Activated effector memory CD4-positive, alpha-beta T cell treated with Interleukin-2 at 50 U/mL for 16 hours (primary cell): ENCODE measurements around the gene TMTC1.
"Not testable (repeated sequence)": the region's sequence is repeated elsewhere in the genome, so short reads cannot be mapped to it uniquely, and the experiment has no call there.

ENCODE experiments used
- DNase-seq: peaks from one replicate; pipeline ENCODE4 v3.0.0-alpha.2; 2020

The TMTC1 gene

DNA sequence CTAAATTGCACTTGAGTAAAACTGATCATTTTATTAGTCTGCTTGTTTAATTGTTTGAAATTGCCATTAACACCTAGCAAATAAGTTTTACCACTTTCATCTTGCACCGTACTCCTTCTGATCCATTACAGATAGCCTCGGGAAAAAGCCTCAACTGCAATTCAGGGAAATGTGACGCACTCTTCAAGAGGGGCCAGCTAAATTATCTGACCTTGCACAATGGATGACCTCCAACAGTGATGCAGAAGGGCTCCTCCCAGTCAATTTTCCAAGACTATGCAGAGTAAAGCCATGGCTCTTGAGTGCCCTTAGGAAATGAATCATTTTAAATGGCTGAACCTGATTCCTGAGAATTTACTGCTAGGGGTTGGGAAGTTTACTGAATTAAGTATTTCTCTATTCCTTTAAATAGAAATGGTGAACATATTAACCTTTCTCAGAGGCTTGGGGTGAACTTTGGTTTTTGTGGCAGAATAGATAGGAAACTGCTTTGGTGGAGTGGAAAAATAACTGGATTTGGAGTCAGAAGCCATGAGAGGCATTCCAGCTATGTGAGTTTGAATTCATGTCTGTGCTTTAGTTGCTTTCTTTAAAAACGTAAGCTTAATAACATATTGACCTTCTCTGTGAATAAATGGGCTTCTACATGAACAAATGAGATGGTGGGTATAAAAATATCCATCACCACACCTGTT lies 221.5 kb downstream of the TMTC1 start:
- no peak for DNase-seq

DNA sequence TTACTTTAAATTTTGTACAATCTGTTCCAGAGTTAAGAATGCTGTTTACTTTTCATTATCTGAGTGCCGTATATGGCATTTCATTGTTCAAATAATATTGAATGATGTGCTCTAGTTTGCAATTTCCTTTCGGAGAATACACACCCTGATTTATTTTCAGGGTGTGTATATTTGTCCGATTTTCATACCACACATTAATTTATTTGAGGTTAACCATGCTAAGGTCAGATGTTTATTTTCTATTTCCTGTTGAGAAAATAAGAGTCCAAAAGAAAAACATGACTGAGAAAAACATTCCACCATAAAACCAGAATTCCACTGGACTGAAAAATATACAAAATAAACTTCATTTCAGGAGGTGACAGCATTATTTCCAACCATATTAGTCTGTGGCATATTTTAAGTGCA lies 222.1 kb downstream of the TMTC1 start:
- no peak for DNase-seq

DNA sequence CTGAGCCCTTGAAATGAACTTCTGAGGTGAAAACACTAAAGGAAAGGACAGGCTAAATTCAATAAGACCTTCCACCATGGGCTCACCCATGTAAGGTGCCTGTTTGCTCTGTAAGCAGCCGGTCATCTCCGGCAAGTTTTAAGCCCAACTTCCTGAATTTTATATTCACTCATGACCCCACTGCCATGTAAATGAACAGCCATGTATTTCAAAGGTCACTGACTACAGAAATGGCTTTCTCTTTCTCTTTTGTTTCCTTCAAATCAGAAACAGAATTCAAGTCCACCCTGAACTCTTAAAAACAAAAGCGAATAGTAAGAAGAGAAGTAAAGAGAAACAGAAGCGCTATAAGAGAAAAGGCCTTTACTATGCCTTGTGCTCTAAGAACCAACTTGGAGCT lies 224.5 kb downstream of the TMTC1 start:
- DNase-seq, result no peak

DNA sequence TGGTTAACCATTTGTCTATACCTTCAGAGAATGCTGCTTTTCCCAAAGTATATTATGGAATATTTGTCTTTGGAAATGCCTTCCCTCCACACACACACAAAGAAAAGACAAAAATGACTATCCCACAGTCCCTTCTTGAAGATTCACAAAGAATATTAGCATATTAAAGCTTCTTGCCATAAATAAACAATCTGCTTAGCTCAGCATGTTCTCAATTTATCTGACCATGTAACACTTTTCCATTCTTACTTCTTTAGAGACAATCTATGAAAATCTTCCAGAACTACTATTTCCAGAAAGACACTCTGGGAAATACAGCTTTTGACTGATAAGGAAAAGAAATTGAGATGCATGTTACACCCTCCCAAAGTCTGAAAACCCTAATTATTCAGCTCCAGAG lies 227.4 kb downstream of the TMTC1 start:
- no peak for DNase-seq

DNA sequence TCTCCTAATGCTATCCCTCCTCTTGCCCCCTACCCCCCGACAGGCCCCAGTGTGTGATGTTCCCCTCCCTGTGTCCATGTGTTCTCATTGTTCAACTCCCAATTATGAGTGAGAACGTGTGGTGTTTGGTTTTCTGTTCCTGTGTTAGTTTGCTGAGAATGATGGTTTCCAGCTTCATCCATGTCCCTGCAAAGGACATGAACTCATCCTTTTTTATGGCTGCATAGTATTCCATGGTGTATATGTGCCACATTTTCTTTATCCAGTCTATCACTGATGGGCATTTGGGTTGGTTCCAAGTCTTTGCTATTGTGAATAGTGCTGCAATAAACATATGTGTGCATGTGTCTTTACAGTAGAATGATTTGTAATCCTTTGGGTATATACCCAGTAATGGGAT lies 228.3 kb downstream of the TMTC1 start:
- not testable (repeated sequence) for DNase-seq

DNA sequence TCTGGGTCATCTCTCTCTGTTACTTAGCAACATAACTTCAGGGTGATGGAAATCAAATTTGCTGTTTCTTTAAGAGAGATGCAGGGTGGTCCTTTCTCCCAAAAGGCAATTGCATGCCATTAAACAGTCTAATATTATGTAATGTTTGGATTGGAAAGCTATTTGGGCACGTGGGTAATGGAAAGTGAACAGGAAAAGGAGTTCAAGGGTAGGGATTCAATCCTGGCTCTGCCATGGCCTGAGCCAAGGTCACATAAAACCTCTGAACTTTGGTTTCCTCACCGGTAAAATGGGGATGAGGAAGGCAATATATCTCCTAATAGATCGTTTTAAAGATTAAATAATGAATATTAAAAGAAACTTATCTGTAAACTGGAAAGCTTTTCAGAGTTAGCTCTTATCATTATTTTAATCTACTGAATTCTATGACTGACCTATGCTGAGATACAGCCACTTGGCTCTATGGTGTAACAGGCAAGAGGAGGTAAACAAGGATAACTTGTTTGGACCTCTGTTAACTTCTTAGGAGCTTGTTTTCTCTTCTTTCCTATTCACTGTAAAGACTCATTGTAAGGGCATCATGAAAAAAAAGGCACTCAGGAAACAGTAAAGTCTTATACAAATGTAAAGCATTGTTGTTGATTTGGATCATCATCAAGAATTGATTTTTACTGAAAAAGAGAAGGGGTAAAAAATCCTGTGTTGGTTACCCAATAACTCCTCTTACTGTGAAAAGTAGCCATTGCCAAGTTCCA lies 230.6 kb downstream of the TMTC1 start:
- DNase-seq, result no peak

DNA sequence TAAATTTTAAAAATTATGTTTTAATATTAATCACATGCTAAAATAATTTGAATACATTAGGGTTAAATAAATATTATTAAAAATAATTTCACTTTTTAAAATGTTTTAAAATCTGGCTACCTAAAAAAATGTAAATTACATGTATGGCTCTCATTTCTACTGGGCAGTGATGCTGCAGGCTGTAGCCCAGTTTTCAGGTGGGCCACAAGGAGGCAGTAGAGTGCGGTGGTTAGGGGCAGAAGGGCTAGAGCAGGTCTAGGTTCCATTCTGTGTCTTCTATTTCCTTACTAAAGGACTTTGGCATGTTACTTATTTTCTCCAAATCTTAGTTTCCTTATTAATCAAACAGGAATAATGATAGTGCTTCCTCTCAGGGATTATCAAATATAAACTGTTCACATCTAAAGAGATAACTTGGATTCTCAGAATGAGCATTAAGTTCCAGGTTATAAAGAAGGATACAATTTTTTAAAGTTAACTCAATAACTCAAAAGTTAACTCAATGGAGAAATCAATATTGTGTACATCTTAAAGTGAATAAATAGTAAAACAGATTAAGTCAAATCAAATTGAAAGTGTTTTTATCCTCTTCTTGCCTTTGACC lies 231.3 kb downstream of the TMTC1 start:
- DNase-seq, result peak; percentile 27

DNA sequence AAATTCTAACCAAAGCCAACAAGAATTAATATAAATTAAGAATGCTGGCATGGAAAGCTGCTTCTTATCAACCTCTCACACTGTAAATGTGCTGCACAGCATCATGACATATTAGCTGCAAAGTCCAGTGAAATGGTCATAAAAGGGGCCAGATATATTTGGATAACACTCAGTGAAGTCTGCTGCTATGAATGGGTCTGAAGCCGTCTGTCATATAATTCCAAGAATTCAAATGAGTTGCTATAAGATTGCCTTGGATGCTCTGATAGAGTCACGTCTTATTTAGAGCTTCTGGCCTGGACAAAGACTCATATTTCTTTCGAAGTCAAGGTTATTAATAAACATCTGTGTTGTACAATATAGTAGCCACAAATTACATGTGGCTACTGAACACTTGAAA lies 231.9 kb downstream of the TMTC1 start:
- DNase-seq, result no peak

DNA sequence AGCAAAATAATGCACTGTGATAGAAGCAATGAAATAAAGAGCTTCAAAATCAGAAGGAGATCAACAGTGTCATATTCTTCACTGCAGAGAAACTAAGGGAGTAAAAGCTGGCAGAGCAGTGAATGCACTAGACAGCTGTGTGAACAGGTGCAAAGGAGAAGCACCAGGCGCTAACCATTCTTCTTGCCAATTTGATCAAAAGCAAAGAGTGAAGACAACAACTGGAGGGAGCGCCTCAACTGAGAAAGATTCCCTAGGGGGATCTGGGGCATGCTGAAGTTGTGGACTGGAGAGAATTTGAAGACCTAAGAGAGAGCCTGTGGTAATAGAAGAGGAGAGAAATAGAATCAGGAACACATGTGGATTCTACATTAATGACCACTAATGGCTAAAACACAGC lies 235.9 kb downstream of the TMTC1 start:
- DNase-seq, result no peak

DNA sequence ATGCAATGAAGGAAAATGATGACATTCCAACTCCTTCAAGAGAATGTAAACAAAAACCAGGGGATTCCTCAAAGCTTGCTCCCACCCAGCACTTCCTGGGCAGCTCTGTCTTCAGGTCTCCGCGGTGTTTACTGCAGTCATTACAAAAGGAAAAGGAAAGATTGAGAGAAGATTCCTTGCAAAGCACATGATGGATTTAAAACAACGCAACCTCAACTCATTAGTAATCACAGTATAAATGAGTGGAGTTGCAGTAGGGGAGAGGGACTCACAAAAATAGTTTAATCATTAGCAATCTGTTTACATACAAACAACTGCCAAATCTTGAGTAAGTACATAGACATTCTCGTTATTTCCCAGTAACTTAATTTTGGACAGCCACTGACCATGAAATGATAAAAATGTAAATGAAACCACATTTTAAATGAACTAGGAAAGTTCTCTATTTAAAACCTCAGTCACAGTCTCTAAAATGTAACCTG lies 236.6 kb downstream of the TMTC1 start:
- DNase-seq, result no peak

DNA sequence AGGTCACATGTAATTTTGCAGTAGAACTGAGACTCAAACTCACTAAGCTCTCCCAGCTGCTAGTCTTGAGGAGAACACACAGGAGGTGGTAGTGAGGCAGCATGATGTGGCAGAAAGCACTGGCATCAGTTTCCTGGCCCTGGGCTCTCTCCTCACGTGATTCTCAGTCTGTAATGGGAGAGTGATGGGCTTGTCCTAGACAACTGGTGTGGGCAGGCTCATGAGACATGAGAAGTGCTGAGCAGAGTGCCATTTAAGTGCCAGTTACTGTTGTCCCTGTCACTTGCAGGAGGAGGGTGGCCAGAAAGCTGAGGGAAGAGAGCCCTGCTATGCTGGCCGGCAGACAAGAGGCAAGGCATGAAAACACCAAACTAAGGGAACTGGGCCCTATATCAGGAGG lies 237.7 kb downstream of the TMTC1 start:
- DNase-seq, result no peak

DNA sequence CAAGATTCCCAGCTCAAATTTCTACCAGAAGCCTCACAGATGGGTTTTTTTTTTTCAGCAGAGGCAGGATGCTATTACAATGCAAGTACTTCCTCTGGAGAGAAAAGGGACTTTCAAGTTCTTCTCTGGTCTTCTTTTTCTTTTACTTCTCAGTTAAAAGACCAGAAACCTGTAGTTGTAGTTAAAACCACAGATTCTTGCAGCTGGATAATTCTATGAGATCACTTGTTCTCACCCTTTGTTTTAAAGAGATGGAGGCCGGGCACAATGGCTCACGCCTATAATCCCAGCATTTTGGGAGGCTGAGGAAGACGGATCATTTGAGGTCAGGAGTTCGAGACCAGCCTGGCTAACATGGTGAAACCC lies 238.7 kb downstream of the TMTC1 start:
- DNase-seq, result no peak

DNA sequence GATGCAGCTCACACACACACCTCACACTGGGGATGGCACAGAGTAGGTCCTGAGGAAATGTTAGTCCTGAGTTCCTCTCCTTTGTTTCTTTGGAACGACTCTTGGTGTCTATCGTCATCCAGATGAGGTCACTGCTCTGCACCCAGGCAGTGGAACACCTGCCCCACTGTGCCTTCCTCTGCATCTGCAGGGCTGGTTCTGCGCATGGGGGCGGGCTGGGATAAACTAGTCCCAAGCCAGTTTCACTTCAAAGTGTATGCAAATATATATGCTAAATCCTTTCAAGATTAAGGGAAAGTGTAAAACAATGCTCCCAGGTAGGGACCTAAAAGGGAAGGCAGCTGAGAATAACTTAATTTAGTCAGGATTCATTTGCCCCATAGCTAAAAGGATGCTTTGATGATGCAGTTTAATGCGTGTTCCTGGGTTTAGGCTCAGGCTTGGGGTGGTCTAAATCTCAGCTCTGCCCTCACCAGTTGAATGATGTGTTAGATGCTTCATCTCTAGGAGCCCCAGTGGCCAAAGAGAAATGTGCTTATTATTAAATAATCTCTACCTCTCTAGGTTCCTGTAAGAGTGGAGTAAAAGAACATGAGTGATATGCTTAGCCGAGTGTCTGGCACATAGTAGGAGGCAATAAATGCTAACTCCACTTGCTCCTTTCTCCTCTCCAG lies 239.2 kb downstream of the TMTC1 start:
- no peak for DNase-seq

DNA sequence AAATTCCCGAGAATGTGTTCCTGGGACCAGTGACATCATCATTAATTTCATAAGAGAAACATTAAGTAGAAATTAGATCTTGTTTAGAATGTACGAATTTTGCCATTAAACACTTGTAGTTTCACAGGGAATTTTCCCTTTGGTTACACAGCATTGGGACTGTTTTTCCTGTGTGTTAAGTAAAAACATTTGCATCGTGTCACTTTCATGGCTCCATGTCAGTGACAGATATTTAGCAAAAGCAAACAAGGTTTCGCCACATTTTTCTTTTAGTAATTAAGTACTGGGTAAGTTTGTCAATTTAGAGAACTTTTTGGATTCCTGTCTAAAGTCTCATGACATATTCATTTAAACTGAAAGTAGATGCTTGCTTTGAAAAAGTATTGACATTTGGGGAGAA lies 240.7 kb downstream of the TMTC1 start:
- DNase-seq, result no peak

DNA sequence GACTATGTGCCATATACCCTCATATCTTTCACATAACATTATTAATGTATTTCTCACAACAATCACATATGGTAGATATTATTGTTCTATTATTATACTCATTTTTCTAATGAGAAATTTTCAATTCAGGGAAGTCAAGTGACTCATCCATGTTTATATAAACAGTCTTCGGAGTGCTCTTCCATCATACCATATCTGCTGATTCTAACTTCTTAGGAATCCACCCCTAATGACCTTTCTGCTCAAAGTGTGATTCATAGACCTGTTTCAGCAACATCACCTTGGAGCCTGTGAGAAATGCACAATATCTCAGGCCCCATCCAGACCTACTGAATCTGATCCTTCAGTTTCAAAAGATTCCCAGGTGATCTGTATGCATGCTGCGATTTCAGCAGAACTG lies 246.4 kb downstream of the TMTC1 start:
- no peak for DNase-seq

DNA sequence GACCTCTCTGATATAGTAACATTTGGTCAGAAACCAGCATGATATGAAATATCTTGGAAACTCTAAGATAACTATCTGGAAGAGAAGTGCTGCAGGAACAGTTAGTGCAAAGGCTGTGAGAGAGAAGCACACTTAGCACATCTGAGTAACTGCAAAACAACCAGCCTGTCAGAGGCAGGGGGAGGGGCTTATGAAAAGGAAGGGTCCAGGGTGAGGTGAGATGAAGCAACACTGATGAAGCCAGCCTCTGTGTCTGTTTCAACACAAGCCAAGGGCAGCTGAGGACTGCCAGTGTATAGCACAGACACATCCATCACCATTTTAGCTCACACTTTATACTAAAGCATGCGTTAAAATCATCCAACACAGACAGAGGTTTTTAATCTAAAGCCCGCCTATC lies 248.8 kb downstream of the TMTC1 start:
- no peak for DNase-seq

DNA sequence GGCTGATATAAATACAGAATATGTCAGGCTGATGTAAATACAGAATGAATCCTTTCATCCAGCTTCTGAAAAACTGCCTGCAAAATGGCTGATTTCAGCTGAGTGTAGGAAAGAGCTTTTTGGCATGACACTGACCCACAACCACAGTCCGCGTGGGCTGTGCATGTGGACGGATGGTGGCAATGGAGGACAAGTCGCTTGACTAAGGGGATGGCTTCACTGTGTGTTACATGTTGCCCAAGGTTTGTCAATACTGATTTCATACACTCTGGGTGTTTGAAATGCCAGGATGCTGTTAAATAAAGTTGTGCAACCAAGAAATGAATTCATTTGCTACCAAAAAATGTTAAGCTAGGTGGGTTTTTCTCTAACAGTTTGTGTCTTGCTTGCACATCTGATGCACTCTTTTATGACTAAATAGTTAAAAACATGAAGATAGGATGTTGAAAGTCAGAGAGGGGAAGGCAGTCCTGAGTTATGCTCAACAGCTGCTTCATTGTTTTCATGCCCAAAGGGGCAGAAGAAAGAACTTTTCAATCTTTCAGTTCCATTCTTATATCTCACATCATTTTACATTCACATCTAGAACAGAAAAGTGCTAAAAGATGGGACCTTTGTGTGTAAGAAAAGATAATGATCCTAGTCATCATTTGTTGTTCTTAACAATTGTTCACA lies 249.8 kb downstream of the TMTC1 start:
- no peak for DNase-seq

DNA sequence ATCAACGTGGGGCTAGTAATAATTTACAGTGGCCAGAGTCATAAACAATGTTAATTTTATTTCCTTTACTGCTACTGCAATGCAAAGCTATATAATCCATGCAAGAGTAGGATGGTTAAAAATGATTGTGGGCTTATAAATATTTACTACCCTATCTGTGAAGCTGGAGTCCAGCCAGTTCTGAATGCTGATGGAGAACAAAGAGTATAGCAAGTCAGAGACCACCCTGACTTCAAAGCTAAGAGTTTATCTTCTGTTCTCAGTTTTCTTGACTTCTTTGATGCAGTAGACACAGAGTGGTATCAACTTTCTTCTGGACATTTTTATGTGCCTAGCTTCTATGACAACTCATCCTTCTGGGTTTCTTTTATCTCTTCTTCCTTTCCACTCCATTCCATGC lies 252.3 kb downstream of the TMTC1 start:
- DNase-seq, result no peak

DNA sequence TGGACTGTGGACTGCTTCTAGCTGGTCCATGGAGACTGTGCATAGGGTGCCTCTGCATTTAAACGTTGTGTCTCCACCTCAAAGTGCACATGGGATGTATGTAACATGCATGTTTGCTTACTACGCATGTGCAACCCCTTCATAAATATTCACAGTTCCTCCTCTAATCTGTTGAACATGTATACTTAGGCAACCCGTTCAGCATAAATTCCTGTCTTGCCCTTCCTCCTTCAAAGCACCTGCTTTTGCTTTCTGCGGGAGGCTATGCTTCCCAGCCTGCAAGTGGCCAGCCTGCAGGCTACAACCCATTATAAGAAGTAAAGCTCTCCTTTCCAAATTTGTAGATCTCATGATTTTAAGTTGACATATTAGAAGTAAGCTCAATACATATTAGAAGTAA lies 253.3 kb downstream of the TMTC1 start:
- no peak for DNase-seq

DNA sequence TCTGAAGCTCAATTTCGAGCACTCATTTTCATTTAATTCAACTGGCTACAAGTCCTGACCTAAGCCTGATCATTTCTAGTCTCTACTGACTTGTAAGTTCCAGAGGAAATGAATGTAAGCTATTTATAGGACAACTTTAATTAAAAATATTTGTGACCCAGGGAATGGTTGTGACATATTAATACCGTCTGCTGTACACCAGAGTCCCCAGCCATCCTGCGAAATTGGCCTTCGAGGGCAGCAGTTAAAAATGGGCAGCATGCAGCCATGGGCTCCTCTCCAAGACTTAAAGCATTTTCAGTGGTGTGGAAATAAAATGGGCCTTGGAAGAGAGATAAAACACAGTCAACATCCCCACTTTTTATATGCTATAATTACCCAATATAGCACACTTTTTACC lies 255.6 kb downstream of the TMTC1 start:
- no peak for DNase-seq

DNA sequence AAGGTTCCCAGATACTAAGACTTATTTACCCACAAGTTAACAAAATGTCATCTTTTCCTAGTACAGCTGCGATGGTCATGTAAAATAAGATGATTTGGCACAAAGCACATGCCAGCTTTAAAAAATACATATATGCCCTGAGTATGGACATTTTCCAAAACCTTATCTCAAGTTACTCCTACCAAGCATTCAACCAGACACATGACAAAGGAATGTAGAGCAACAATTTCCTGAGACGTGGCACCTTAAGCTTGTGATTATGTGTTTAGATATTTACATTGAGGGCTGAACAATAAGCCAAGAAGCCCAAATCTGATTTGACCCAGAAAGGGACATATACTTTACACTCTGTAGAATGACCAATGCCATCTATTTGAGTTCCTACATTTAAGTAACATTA lies 261.8 kb downstream of the TMTC1 start:
- DNase-seq, result no peak

DNA sequence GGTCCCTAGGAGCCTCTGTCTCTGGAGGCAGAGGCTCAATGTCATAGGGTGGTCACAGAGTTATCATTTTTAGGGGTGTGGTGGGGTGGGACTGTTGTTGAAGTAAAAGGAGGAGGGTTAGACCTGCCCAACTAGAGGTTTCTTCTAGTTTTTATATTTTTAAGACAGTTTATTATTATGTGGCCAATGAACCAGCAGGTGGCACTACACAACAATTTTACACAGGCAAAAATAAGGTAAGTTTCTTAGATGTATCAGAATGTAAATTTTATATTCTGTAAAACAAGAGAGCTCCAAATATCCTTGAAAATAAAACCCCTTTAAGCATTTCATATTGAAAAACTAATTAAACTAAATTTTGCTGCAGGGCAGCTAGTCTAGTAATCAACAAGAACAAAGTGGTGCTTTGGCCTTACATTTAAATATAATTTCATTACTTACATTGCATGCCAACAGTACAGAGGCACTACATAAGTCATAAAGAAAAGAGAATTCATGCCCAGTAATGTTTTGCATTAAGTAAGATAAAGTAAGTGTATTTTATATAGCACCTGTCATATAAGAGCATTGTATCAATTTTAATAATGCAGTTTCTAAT lies 264.1 kb downstream of the TMTC1 start:
- DNase-seq, result no peak

DNA sequence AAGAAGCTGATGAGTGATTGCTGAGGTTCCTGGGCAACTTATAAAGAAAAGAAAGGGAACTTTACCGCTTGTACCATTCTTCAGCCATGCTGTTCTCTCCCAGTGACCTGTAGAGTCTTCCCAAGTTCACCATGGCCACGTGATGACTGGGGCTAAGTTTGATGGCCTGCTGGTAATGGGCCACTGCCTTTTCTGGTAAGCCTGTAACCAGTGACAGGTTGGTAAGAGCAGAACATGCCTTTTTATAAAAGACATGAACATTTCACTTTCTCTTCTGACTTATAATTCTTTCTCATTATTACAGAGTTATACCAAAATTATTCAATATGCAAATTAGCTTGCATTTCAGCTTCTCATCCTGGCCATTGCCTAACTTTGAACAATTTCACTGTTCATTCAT lies 265.3 kb downstream of the TMTC1 start:
- DNase-seq, result no peak
